Panc1 (cell line): Measurements from ENCODE around the gene TFCP2L1. TPM values are rescaled to one million over a fixed set of nuclear protein-coding genes. Genes with fewer than 3 reads are reported as not detected.

Source experiments
- ATAC-seq: fragments of 200-7000 bp; cut with Tn5 transposase; 2 replicates; pipeline ENCODE4 v1.9.1; 2020; ENCODE audit warnings: mild to moderate bottlenecking, moderate library complexity
- BruUV-seq: library from RNA; stranded (reverse); fragments of 400-500 nt; replicated peaks from 2 replicates; lab custom pipeline; 2021; lab: Mats Ljungman, UMichigan
- CTCF ChIA-PET: fragments of 300-600 bp; sonication (Branson Sonifier 250); formaldehyde crosslinking; loops from one replicate; lab custom pipeline; 2022; ENCODE audit warnings: antibody characterized with exemption; lab: Charles Lee
- POLR2A ChIA-PET: fragments of 300-600 bp; sonication (Branson Sonifier 250); formaldehyde crosslinking; loops from one replicate; lab custom pipeline; 2022; ENCODE audit warnings: antibody characterized with exemption; lab: Charles Lee
- DNase-seq: peaks from one replicate; pipeline ENCODE4 v3.0.0-alpha.2; 2010; ENCODE audit warnings: low read depth, low spot score
- H3K27ac ChIP-seq: 2 replicates; pipeline ENCODE4 v1.5.1; 2011; ENCODE audit warnings: mild to moderate bottlenecking, low read length, inconsistent platforms
- H3K27me3 ChIP-seq: fragments of 200-500 bp; sonication (Bioruptor generic); 2 replicates; pipeline ENCODE4 v1.6.0; 2014; ENCODE audit warnings: low read length, inconsistent platforms; ENCODE audit not compliant: control insufficient read depth, insufficient read depth
- H3K36me3 ChIP-seq: fragments of 200-500 bp; sonication (Bioruptor generic); 2 replicates; pipeline ENCODE4 v1.5.1; 2014; ENCODE audit warnings: inconsistent platforms, mild to moderate bottlenecking, low read length, moderate library complexity; ENCODE audit not compliant: control insufficient read depth, insufficient read depth
- H3K4me1 ChIP-seq: 2 replicates; pipeline ENCODE4 v1.5.1; 2011; ENCODE audit warnings: inconsistent platforms, mild to moderate bottlenecking, low read length, moderate library complexity; ENCODE audit not compliant: control insufficient read depth, insufficient read depth
- H3K4me3 ChIP-seq, 2 experiments: 2 replicates each; pipeline ENCODE4 v1.5.1; 2011 to 2012; ENCODE audit warnings: low read depth in 2 of 2, low read length in 2 of 2, mild to moderate bottlenecking in 2 of 2, inconsistent platforms in 1 of 2, moderate library complexity in 1 of 2
- H3K9me3 ChIP-seq: fragments of 200-500 bp; sonication (Bioruptor generic); 2 replicates; pipeline ENCODE4 v1.5.1; 2014; ENCODE audit warnings: low read depth, mild to moderate bottlenecking, inconsistent platforms, low read length, moderate library complexity; ENCODE audit not compliant: control insufficient read depth, insufficient read depth
- POLR2AphosphoS5 ChIP-seq: IDR thresholded peaks from 2 replicates; pipeline ENCODE4 v1.6.1; 2012; ENCODE audit warnings: mild to moderate bottlenecking, low read depth, low read length, moderate library complexity
- SIN3A ChIP-seq: IDR thresholded peaks from 2 replicates; pipeline ENCODE4 v1.6.1; 2012; ENCODE audit warnings: low read depth, mild to moderate bottlenecking, low read length, moderate library complexity, borderline replicate concordance; ENCODE audit not compliant: insufficient read depth
- TCF7L2 ChIP-seq: IDR thresholded peaks from 2 replicates; pipeline ENCODE4 v1.6.1; 2011; ENCODE audit warnings: mild to moderate bottlenecking, low read depth, low read length, inconsistent platforms
- in situ Hi-C: cut with HindIII; loops from 2 replicates; pipeline ENCODE4 v1.10.0; 2016; ENCODE audit warnings: low sequenced_read_pairs, low pct_unique_long_range_greater_than_20kb
- intact Hi-C: fragments of 100-400 bp; cut with micrococcal nuclease; formaldehyde crosslinking; loops from one replicate; pipeline ENCODE4 v1.10.0; 2022; ENCODE audit not compliant: unreplicated experiment
- total RNA-seq: library from RNA; stranded (reverse); gene quantifications from one replicate; pipeline ENCODE4 v1.2.1, GENCODE V29; 2021; ENCODE audit not compliant: unreplicated experiment
- TF ChIP-seq, protein P1 (sequence below): fragments of 450-650 bp; IDR thresholded peaks from 2 replicates; pipeline ENCODE4 v1.5.1; 2017; ENCODE audit warnings: mild to moderate bottlenecking
- TF ChIP-seq, protein P2 (sequence below), 2 experiments: IDR thresholded peaks; 2 replicates each; pipeline ENCODE4 v1.6.1; 2011 to 2012; ENCODE audit warnings: low read depth in 2 of 2, control low read depth in 1 of 2, low read length in 1 of 2, mild to moderate bottlenecking in 1 of 2, moderate library complexity in 1 of 2; ENCODE audit not compliant: insufficient read depth in 1 of 2

TFCP2L1 gene
- total RNA-seq, 1 experiment from 2014 or later, result 4.9 TPM

DNA sequence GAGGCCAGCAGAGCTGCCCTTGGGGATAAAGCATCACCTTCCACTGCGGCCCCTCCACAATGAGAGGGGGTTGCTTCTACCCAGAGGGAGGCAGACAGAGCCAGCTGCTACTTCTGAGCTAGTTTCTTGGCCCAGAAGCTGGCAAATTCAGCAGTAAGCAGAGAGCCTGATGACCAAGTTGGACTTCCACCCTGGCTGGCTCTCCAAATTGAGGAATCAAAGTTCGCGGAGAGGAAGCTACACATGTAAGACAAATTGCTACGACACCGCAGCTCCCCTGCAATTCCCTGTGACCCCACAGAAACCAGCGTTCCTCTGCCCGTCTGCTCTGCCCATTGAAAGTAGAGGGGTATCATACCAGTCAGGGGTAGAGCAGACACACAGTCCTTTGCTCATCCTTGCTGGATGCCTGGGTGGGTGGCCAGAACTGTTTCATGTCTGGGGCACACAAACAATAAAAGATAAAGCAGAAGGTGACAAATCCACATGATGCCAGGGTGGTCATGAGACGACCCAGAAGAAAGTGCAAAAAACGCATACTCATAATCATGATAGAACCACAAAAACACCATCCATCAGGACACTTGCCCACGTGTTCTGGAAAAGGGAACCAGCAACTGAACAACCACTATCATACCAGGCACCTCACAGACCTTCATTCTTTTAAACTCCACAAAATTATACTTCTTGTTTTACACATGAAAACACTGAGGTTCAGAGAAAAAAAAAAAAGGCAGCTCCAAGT lies 5.4 kb downstream of the TFCP2L1 start:
- Histone ChIP-seq H3K36me3 (no peaks in the 10 kb centered on the region), H3K4me3 (no peak overlapping the region), H3K27ac (no peak overlapping the region), H3K27me3 (peaks cover 7% of the 10 kb centered on the region), H3K4me1 (0 out of 2 replicates have a peak, but pooled peaks cover 3% of the 10 kb centered on the region), H3K9me3 (no peaks in the 10 kb centered on the region)
- CTCF ChIA-PET, result interaction anchor here (0.6 to 0.8 kb wide), 2 partner anchors 76 to 541 kb away, joined by 3 read pairs; no protein-coding TSS in a partner anchor
- no TSS peak for BruUV-seq
- no peak for DNase-seq
- in situ Hi-C loops, result no loop called here
- intact Hi-C loops, result no loop called here
- POLR2A ChIA-PET, result interaction anchor here (0.6 kb wide), 1 partner anchor 638 kb away, joined by 6 read pairs; no protein-coding TSS in a partner anchor
- ATAC-seq, result no peak
- TF ChIP-seq TCF7L2, result no peak
- TF ChIP-seq POLR2AphosphoS5, result no peak
- TF ChIP-seq, protein P1, sequence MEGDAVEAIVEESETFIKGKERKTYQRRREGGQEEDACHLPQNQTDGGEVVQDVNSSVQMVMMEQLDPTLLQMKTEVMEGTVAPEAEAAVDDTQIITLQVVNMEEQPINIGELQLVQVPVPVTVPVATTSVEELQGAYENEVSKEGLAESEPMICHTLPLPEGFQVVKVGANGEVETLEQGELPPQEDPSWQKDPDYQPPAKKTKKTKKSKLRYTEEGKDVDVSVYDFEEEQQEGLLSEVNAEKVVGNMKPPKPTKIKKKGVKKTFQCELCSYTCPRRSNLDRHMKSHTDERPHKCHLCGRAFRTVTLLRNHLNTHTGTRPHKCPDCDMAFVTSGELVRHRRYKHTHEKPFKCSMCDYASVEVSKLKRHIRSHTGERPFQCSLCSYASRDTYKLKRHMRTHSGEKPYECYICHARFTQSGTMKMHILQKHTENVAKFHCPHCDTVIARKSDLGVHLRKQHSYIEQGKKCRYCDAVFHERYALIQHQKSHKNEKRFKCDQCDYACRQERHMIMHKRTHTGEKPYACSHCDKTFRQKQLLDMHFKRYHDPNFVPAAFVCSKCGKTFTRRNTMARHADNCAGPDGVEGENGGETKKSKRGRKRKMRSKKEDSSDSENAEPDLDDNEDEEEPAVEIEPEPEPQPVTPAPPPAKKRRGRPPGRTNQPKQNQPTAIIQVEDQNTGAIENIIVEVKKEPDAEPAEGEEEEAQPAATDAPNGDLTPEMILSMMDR, result no peak
- TF ChIP-seq, protein P2, sequence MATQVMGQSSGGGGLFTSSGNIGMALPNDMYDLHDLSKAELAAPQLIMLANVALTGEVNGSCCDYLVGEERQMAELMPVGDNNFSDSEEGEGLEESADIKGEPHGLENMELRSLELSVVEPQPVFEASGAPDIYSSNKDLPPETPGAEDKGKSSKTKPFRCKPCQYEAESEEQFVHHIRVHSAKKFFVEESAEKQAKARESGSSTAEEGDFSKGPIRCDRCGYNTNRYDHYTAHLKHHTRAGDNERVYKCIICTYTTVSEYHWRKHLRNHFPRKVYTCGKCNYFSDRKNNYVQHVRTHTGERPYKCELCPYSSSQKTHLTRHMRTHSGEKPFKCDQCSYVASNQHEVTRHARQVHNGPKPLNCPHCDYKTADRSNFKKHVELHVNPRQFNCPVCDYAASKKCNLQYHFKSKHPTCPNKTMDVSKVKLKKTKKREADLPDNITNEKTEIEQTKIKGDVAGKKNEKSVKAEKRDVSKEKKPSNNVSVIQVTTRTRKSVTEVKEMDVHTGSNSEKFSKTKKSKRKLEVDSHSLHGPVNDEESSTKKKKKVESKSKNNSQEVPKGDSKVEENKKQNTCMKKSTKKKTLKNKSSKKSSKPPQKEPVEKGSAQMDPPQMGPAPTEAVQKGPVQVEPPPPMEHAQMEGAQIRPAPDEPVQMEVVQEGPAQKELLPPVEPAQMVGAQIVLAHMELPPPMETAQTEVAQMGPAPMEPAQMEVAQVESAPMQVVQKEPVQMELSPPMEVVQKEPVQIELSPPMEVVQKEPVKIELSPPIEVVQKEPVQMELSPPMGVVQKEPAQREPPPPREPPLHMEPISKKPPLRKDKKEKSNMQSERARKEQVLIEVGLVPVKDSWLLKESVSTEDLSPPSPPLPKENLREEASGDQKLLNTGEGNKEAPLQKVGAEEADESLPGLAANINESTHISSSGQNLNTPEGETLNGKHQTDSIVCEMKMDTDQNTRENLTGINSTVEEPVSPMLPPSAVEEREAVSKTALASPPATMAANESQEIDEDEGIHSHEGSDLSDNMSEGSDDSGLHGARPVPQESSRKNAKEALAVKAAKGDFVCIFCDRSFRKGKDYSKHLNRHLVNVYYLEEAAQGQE (IDR thresholded peaks at IDR 0.05; ENCODE audit: insufficient read depth in 1 of 2, low read depth in 2 of 2, low read length in 1 of 2), result no peak
- no peak for TF ChIP-seq SIN3A

DNA sequence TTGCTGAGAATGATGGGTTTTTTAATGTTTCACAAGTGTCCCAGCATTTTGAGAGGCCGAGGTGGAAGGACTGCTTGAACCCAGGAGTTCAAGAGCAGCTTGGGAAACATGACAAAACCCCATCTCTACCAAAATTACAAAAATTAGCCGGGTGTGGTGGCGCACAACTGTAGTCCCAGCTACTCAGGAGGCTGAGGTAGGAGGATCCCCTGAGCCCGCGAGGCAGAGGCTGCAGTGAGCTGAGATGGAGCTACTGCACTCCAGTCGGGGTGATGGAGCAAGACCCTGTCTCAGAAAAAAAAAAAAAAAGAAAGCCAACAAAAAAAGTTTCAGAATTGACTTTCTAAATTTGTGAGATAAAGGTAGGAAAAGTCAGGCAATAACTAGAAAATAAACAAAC lies 8.7 kb downstream of the TFCP2L1 start:
- Histone ChIP-seq H3K27ac (no peak overlapping the region), H3K27me3 (no peaks in the 10 kb centered on the region; the same call in 1 of the 2 replicates), H3K4me3 (no peak overlapping the region), H3K4me1 (no peaks in the 10 kb centered on the region), H3K36me3 (no peaks in the 10 kb centered on the region), H3K9me3 (no peaks in the 10 kb centered on the region)
- ChIA-PET CTCF (interaction anchor here (0.6 kb wide), 1 partner anchor 78 kb away, joined by 4 read pairs; no protein-coding TSS in a partner anchor), POLR2A (no interaction called here)
- no TSS peak for BruUV-seq
- in situ Hi-C loops, result no loop called here
- intact Hi-C loops, result no loop called here
- DNase-seq, result no peak
- ATAC-seq, result no peak
- TF ChIP-seq TCF7L2, result no peak
- no peak for TF ChIP-seq SIN3A
- TF ChIP-seq, protein P1, result no peak
- TF ChIP-seq POLR2AphosphoS5, result no peak
- TF ChIP-seq, protein P2 (IDR thresholded peaks at IDR 0.05; ENCODE audit: insufficient read depth in 1 of 2, low read depth in 2 of 2, low read length in 1 of 2), result no peak
